Right atrium auricular region (tissue), 2 donors: Measurements from ENCODE around the gene TMEM126B. TPM values are rescaled to one million over a fixed set of nuclear protein-coding genes. Genes with fewer than 3 reads are reported as not detected.
"Not testable (repeated sequence)": the region's sequence is repeated elsewhere in the genome, so short reads cannot be mapped to it uniquely, and the experiment has no call there.

Experiments
- DNase-seq: peaks from one replicate; pipeline ENCODE4 v3.0.0-alpha.2; 2019; ENCODE audit warnings: low spot score
- H3K27ac ChIP-seq, 2 donors: fragments of 200-600 bp; sonication (generic); 1 replicate in 1 of 2; 2 replicates in 1 of 2; pipeline ENCODE4 v1.5.1; 2016 to 2019
- H3K27me3 ChIP-seq, 2 donors: fragments of 200-600 bp; sonication (generic); one replicate each; pipeline versions ENCODE4 v1.5.1 to v1.6.0; 2017 to 2019
- H3K36me3 ChIP-seq: fragments of 200-600 bp; sonication (generic); one replicate; pipeline ENCODE4 v1.5.1; 2016
- H3K4me1 ChIP-seq, 2 donors: fragments of 200-600 bp; sonication (generic); one replicate each; pipeline versions ENCODE4 v1.5.1 to v1.6.0; 2017 to 2019
- H3K4me3 ChIP-seq, 2 donors: fragments of 200-600 bp; sonication (generic); 1 replicate in 1 of 2; 2 replicates in 1 of 2; pipeline ENCODE4 v1.5.1; 2017 to 2019; ENCODE audit warnings: mild to moderate bottlenecking in 1 of 2, moderate library complexity in 1 of 2
- H3K9me3 ChIP-seq, 2 donors: fragments of 200-600 bp; sonication (generic); one replicate each; pipeline ENCODE4 v1.5.1; 2019
- total RNA-seq, 2 donors: library from RNA; depleted of rRNA; stranded (reverse); fragments of >200 nt; gene quantifications; one replicate each; pipeline ENCODE4 v1.1.0, GENCODE V29; 2016
- TF ChIP-seq, protein P1 (sequence below), 2 donors: fragments of 200-600 bp; sonication (generic); IDR thresholded peaks; one replicate each; pipeline ENCODE4 v1.5.1; 2019; ENCODE audit warnings: antibody characterized with exemption in 2 of 2

TMEM126B gene
- total RNA-seq, 2 donors from 2014 or later, result 37.2 to 63.7 TPM

DNA sequence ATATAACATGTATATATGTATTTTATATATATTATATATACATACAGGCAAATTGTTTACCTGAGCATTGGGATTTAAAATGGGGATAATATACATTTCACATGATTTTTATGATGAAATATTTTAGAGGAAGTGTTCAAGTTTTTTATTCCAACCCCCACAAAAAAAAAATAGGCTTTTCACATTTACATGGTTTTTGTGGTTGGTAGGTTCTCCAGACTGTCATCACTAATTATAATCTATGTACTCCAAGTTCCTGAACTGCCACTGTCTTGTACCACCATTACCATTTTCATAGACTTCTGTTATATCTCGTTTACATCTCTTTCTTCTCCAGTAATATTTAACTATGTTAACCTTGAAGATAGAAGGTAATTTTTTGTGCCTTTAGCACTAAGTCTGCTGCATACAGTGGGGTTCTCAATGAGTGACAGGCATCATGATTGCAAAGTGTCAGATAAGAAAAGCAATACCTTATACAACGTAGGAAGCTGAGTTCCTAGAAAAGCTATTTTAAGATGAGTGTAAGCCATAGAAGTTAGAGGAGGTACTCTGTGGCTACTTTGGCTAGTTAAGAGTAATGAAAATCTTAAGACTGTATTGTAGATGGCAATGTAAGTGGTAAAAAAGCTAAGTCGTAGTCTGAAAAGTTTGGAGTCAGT lies 24.5 kb downstream of the TMEM126B start:
- H3K4me3 ChIP-seq, result no peak overlapping the region
- H3K9me3 ChIP-seq, result no peaks in the 10 kb centered on the region
- H3K36me3 ChIP-seq, result peaks cover 27% of the 10 kb centered on the region
- H3K4me1 ChIP-seq, result peaks cover 0 to 17% of the 10 kb centered on the region in 2 donors
- no peak overlapping the region for H3K27ac ChIP-seq
- H3K27me3 ChIP-seq, result no peaks in the 10 kb centered on the region
- TF ChIP-seq, protein P1, sequence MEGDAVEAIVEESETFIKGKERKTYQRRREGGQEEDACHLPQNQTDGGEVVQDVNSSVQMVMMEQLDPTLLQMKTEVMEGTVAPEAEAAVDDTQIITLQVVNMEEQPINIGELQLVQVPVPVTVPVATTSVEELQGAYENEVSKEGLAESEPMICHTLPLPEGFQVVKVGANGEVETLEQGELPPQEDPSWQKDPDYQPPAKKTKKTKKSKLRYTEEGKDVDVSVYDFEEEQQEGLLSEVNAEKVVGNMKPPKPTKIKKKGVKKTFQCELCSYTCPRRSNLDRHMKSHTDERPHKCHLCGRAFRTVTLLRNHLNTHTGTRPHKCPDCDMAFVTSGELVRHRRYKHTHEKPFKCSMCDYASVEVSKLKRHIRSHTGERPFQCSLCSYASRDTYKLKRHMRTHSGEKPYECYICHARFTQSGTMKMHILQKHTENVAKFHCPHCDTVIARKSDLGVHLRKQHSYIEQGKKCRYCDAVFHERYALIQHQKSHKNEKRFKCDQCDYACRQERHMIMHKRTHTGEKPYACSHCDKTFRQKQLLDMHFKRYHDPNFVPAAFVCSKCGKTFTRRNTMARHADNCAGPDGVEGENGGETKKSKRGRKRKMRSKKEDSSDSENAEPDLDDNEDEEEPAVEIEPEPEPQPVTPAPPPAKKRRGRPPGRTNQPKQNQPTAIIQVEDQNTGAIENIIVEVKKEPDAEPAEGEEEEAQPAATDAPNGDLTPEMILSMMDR (IDR thresholded peaks at IDR 0.05), result no peak
- no peak for DNase-seq

DNA sequence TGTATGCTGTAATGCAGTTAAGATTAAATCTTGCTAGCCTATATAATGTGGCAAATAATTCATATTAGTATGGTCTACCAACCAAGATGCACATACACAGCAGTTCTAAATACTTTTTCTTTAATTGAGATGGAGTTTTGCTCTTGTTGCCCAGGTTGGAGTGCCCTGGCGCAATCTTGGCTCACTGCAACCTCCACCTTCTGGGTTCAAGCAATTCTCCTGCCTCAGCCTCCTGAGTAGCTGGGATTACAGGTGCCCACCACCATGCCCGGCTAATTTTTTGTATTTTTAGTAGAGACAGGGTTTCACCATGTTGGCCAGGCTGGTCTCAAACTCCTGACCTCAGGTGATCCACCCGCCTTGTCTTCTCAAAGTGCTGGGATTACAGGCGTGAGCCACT lies 25.9 kb downstream of the TMEM126B start:
- peaks cover 40% of the 10 kb centered on the region for H3K36me3 ChIP-seq
- not testable (repeated sequence) for H3K27me3 ChIP-seq, H3K9me3 ChIP-seq, H3K27ac ChIP-seq, H3K4me3 ChIP-seq, DNase-seq
- H3K4me1 ChIP-seq, result peaks cover 0 to 19% of the 10 kb centered on the region in 2 donors

DNA sequence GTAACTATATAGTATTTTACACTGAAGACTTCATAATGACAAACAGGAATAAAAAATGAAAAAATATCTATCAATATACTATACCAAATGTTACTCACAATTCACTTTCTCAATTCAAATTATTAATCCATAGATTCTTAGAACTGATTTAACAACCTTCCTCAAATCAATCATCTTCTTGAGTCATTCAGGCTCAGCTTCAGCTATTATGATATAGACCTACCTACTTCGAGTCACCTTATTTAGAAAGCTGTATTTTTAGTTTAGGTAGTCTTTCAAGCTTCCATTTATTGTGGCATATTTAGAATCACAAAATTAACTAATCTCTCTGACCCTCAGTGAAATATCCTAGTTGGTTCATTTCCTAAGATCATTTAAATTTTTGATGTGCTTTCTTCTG lies 28.4 kb downstream of the TMEM126B start:
- DNase-seq, result no peak
- Histone ChIP-seq H3K27me3 (no peaks in the 10 kb centered on the region), H3K4me3 (no peak overlapping the region), H3K4me1 (peaks cover 0 to 44% of the 10 kb centered on the region in 2 donors), H3K9me3 (no peaks in the 10 kb centered on the region), H3K36me3 (peaks cover 49% of the 10 kb centered on the region), H3K27ac (no peak overlapping the region)
- TF ChIP-seq, protein P1 (IDR thresholded peaks at IDR 0.05), result no peak

DNA sequence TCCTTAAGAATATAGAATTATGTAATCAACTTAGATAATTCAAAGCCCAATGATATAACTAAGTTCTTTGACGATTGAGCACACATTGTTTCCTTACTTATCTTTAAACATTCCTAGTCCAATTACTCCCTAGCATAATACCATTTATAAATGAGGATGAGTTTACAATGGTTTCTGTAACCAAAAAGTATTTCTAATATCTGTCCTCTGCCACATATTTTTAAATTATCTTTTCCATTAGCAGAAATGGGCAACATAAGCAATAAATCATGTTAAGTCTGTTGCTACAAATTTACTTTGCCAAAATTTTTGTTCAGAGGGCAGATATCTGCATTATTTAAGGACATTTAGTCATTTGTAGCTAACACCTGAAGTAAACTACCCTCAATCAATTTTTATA lies 29.8 kb downstream of the TMEM126B start:
- Histone ChIP-seq H3K27ac (peak overlapping the region in 1 of 2 donors; percentile 1), H3K4me3 (no peak overlapping the region), H3K4me1 (peaks cover 0 to 58% of the 10 kb centered on the region in 2 donors), H3K36me3 (peaks cover 49% of the 10 kb centered on the region), H3K9me3 (no peaks in the 10 kb centered on the region), H3K27me3 (no peaks in the 10 kb centered on the region)
- TF ChIP-seq, protein P1 (IDR thresholded peaks at IDR 0.05), result no peak
- DNase-seq, result no peak

DNA sequence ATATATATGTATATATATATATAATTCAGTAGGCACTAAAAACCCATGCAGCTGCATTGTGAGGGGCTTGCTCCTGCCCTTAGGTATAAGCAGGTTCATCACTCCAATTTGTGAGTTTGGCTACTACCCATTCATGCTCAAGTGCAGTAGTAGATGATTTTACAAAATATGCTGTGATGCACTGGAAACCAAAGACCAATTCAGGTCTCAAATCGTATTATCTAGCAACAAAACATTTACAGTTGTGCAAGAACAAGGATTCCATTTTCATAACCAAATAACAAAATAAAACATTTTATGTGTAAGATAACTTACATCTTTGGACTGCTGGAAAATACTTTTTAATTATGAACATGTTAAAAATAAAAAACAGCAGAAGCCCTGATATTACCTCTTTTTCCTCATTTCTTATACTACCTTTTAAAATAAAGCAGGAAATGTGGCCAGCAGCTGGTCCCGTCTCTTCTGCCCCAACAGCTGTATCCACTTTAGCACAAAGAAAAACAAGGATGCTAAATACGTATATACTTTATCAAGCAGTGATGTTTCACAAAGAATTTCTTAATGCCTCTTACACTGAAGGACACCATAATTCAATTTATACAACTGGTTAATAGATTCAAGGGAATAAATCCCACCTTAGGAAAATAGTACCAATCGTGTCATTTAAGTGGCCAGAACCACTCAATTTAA lies 33.7 kb downstream of the TMEM126B start:
- H3K4me1 ChIP-seq, result peaks cover 0 to 68% of the 10 kb centered on the region in 2 donors

More for the DNA sequence above, 33.7 kb downstream of the TMEM126B start:
- Histone ChIP-seq H3K9me3 (no peaks in the 10 kb centered on the region), H3K36me3 (peaks cover 30% of the 10 kb centered on the region), H3K4me3 (peak overlapping the region; percentile 80 to 88), H3K27ac (no peak overlapping the region), H3K27me3 (no peaks in the 10 kb centered on the region)
- TF ChIP-seq, protein P1 (IDR thresholded peaks at IDR 0.05), result no peak
- no peak for DNase-seq
